Neuronal stem cell (in vitro differentiated cells): ENCODE measurements around the gene SLAMF8.

Experiments
- DNase-seq: peaks from one replicate; pipeline ENCODE4 v3.0.0-alpha.2; 2013; ENCODE audit warnings: low spot score
- H2AFZ ChIP-seq: one replicate; pipeline ENCODE4 v1.6.1; 2013; ENCODE audit warnings: mild to moderate bottlenecking, low read length, inconsistent platforms
- H2AK5ac ChIP-seq: 2 replicates; pipeline ENCODE4 v1.6.1; 2013; ENCODE audit warnings: low read depth, mild to moderate bottlenecking, inconsistent platforms, low read length, moderate library complexity, mixed read lengths
- H2BK120ac ChIP-seq: 2 replicates; pipeline ENCODE4 v1.6.1; 2013; ENCODE audit warnings: low read depth, mild to moderate bottlenecking, inconsistent platforms, low read length, moderate library complexity, mixed read lengths
- H2BK12ac ChIP-seq: one replicate; pipeline ENCODE4 v1.6.1; 2013; ENCODE audit warnings: low read length, inconsistent platforms
- H2BK15ac ChIP-seq: 2 replicates; pipeline ENCODE4 v1.6.1; 2013; ENCODE audit warnings: mild to moderate bottlenecking, low read length, inconsistent platforms, mixed read lengths
- H2BK5ac ChIP-seq: one replicate; pipeline ENCODE4 v1.6.1; 2013; ENCODE audit warnings: inconsistent platforms, mild to moderate bottlenecking, low read length, moderate library complexity
- H3K14ac ChIP-seq: one replicate; pipeline ENCODE4 v1.6.1; 2013; ENCODE audit warnings: low read length, inconsistent platforms
- H3K18ac ChIP-seq: 2 replicates; pipeline ENCODE4 v1.6.1; 2013; ENCODE audit warnings: low read length, inconsistent platforms
- H3K23ac ChIP-seq: 2 replicates; pipeline ENCODE4 v1.6.1; 2013; ENCODE audit warnings: low read depth, mild to moderate bottlenecking, mixed read lengths, low read length, inconsistent platforms; ENCODE audit not compliant: poor library complexity
- H3K27ac ChIP-seq: replicated peaks from 3 replicates; pipeline ENCODE4 v1.5.1; 2013; ENCODE audit warnings: low read length, inconsistent platforms
- H3K27me3 ChIP-seq, 3 experiments: 2 replicates each; pipeline ENCODE4 v1.6.1; 2013; ENCODE audit warnings: low read length in 3 of 3, mild to moderate bottlenecking in 2 of 3, inconsistent platforms in 1 of 3, low read depth in 1 of 3, mixed read lengths in 1 of 3, moderate library complexity in 1 of 3; ENCODE audit not compliant: control insufficient read depth in 3 of 3, insufficient read depth in 3 of 3
- H3K36me3 ChIP-seq, 2 donors: replicated peaks in 1 of 2; 2 replicates each; pipeline ENCODE4 v1.6.1; 2013; ENCODE audit warnings: low read length in 2 of 2; ENCODE audit not compliant: control insufficient read depth in 2 of 2, insufficient read depth in 2 of 2
- H3K4ac ChIP-seq: 2 replicates; pipeline ENCODE4 v1.6.1; 2013; ENCODE audit warnings: inconsistent platforms, mild to moderate bottlenecking, low read length, moderate library complexity
- H3K4me1 ChIP-seq, 2 donors: 1 replicate in 1 of 2; 2 replicates in 1 of 2; pipeline ENCODE4 v1.6.1; 2013; ENCODE audit warnings: low read length in 2 of 2, low read depth in 1 of 2; ENCODE audit not compliant: control insufficient read depth in 2 of 2, insufficient read depth in 1 of 2
- H3K4me2 ChIP-seq: one replicate; pipeline ENCODE4 v1.6.1; 2013; ENCODE audit warnings: mild to moderate bottlenecking, low read length, inconsistent platforms; ENCODE audit not compliant: insufficient read depth, poor library complexity, severe bottlenecking
- H3K4me3 ChIP-seq, 2 donors: 2 replicates each; pipeline ENCODE4 v1.5.1; 2013; ENCODE audit warnings: low read length in 2 of 2, mild to moderate bottlenecking in 2 of 2, inconsistent platforms in 1 of 2, moderate library complexity in 1 of 2
- H3K79me1 ChIP-seq: one replicate; pipeline ENCODE4 v1.6.1; 2013; ENCODE audit warnings: low read depth, mild to moderate bottlenecking, inconsistent platforms, low read length, moderate library complexity
- H3K9ac ChIP-seq: one replicate; pipeline ENCODE4 v1.6.1; 2013; ENCODE audit warnings: mild to moderate bottlenecking, low read depth, low read length, inconsistent platforms; ENCODE audit not compliant: poor library complexity
- H3K9me3 ChIP-seq, 2 donors: replicated peaks in 1 of 2; 2 replicates each; pipeline versions ENCODE3 to v1.6.1; 2013; ENCODE audit warnings: low read length in 2 of 2, mild to moderate bottlenecking in 2 of 2, inconsistent platforms in 1 of 2, low read depth in 1 of 2, mixed read lengths in 1 of 2, moderate library complexity in 1 of 2; ENCODE audit not compliant: control insufficient read depth in 2 of 2, insufficient read depth in 1 of 2
- H4K8ac ChIP-seq: one replicate; pipeline ENCODE4 v1.6.1; 2013; ENCODE audit warnings: low read depth, mild to moderate bottlenecking, inconsistent platforms, low read length, moderate library complexity
- H4K91ac ChIP-seq: one replicate; pipeline ENCODE4 v1.6.1; 2013; ENCODE audit warnings: low read length, low read depth, mild to moderate bottlenecking, inconsistent platforms; ENCODE audit not compliant: poor library complexity
- WGBS, 2 donors: extraction: QIAGEN DNeasy Blood & Tissue Kit; methylation state at CpG; one replicate each; pipeline ENCODE4 v1.1.7; 2013; ENCODE audit warnings: missing lambda C conversion rate in 2 of 2, mixed read lengths in 1 of 2; ENCODE audit not compliant: insufficient read length in 2 of 2, insufficient replicate concordance in 1 of 2; ENCODE audit errors: extremely low coverage in 2 of 2; 5-methylcytosine and 5-hydroxymethylcytosine counted together

Gene SLAMF8

DNA sequence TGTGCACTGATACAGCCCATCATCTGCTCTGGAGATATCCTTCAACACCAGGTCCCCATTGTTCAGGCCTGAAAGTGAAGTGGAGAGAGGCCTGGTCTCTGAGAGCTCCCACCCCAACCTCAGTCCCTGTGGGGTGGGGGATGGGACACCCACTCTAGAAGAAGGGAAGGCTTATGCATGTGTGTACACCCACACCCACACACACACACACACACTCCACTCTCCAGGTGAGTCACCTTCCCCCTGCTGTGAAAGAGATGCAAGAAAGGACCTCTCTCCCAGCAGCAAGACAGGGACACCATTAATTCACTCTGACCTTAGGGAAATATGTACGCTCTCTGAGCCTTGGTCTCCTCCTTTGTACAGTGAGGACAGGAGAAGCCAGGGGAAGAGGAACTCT is 29.9 kb downstream of the SLAMF8 start:
- Histone ChIP-seq H2AK5ac (no peak overlapping the region), H3K14ac (no peak overlapping the region), H2BK5ac (no peak overlapping the region), H2AFZ (no peak overlapping the region), H3K4me2 (no peak overlapping the region), H3K27ac (no peak overlapping the region), H4K8ac (no peak overlapping the region), H2BK15ac (no peak overlapping the region), H3K9ac (no peak overlapping the region), H2BK12ac (no peak overlapping the region), H3K23ac (no peak overlapping the region), H3K4ac (no peak overlapping the region), H3K9me3 (peaks cover 5% of the 10 kb centered on the region in 2 donors), H3K36me3 (no peaks in the 10 kb centered on the region), H3K4me1 (peaks cover 0 to 4% of the 10 kb centered on the region in 2 donors), H3K79me1 (no peaks in the 10 kb centered on the region), H2BK120ac (no peak overlapping the region), H4K91ac (no peak overlapping the region), H3K4me3 (no peak overlapping the region), H3K27me3 (peaks cover 7 to 87% (median 40%) of the 10 kb centered on the region in 3 experiments), H3K18ac (no peak overlapping the region)
- WGBS, 2 donors: no CpG with 5 or more reads among the region's 1 CpG
- DNase-seq: no peak

DNA sequence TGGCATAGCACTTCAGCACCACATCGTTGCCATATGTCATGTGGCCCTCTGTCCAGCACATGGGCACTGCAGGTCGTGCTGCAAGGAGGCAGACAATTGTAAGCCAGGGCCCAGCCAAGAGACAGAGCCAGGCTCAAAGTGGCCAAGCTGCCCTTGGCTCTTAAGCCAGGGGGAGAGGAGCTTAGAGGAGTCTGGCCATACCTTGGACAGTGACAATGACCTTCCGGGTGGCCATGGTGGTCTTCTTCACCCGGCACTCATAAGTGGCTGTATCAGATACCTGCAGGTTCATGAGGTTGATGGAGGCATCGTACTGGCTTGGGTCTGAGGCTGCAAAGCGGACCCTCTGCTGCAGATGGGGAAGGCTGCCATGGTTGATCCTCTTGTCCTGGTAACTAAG is 31.2 kb downstream of the SLAMF8 start:
- H2BK5ac ChIP-seq: no peak overlapping the region
- peaks cover 0 to 4% of the 10 kb centered on the region in 2 donors for H3K4me1 ChIP-seq
- no peak overlapping the region for H2AFZ ChIP-seq
- H3K36me3 ChIP-seq: no peaks in the 10 kb centered on the region
- no peak overlapping the region for H3K23ac ChIP-seq
- DNase-seq: no peak
- H2BK120ac ChIP-seq: no peak overlapping the region
- H3K79me1 ChIP-seq: no peaks in the 10 kb centered on the region
- peaks cover 5% of the 10 kb centered on the region in 2 donors for H3K9me3 ChIP-seq
- no peak overlapping the region for H3K9ac ChIP-seq
- no peak overlapping the region for H4K91ac ChIP-seq
- H3K27ac ChIP-seq: no peak overlapping the region
- H3K27me3 ChIP-seq: peaks cover 7 to 85% (median 40%) of the 10 kb centered on the region in 3 experiments
- H2BK15ac ChIP-seq: no peak overlapping the region
- no CpG with 5 or more reads among the region's 6 CpGs for WGBS, 2 donors
- H3K4ac ChIP-seq: no peak overlapping the region
- H3K4me3 ChIP-seq: no peak overlapping the region
- no peak overlapping the region for H3K4me2 ChIP-seq
- H2AK5ac ChIP-seq: no peak overlapping the region
- no peak overlapping the region for H2BK12ac ChIP-seq
- H3K14ac ChIP-seq: no peak overlapping the region
- no peak overlapping the region for H3K18ac ChIP-seq
- H4K8ac ChIP-seq: no peak overlapping the region

DNA sequence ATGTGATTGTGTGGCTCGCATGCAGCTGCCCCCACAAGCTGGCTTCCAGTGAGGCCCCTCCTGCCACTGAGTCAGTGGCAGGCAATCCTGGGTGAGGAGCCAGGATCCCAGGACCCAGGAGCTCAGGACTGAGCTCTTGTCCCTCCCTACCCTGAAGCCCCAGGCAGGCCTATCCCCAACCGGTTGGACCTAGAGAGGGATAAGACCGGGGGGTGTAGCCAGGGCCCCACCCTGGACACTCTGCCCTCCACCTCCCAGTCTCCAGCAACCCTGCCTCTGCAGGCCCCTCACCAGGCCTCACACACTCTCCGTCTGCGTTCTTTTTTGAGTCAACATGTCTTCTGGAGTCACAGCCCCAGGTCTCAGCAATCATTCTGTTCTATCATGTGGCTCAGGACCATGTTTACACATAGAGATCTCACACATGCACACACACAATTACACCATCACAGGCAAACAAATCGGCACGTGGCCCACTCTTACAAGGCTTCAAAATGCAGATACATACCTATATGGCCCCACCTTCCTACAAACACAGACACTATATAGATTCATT is 33.2 kb downstream of the SLAMF8 start:
- Histone ChIP-seq H3K4me1 (no peaks in the 10 kb centered on the region), H2BK12ac (no peak overlapping the region), H3K9ac (no peak overlapping the region), H3K4ac (no peak overlapping the region), H4K91ac (no peak overlapping the region), H2BK5ac (no peak overlapping the region), H2BK120ac (no peak overlapping the region), H3K27ac (no peak overlapping the region), H3K79me1 (no peaks in the 10 kb centered on the region), H4K8ac (no peak overlapping the region), H3K9me3 (peaks cover 5% of the 10 kb centered on the region in 2 donors), H3K18ac (no peak overlapping the region), H3K23ac (no peak overlapping the region), H3K36me3 (no peaks in the 10 kb centered on the region), H3K4me2 (no peak overlapping the region), H3K27me3 (peaks cover 4 to 65% (median 25%) of the 10 kb centered on the region in 3 experiments), H3K14ac (peak overlapping the region; percentile 21), H2AK5ac (no peak overlapping the region), H2BK15ac (no peak overlapping the region), H2AFZ (no peak overlapping the region), H3K4me3 (no peak overlapping the region)
- WGBS, 2 donors: no CpG with 5 or more reads among the region's 7 CpGs
- DNase-seq: no peak

GRCh38 chr1:159860456-159860855 is 33.8 kb downstream of the SLAMF8 start:
- no peak overlapping the region for H2BK5ac ChIP-seq
- H3K4ac ChIP-seq: no peak overlapping the region
- H3K23ac ChIP-seq: no peak overlapping the region
- no peak overlapping the region for H4K8ac ChIP-seq
- no peak overlapping the region for H2BK12ac ChIP-seq
- no peak overlapping the region for H4K91ac ChIP-seq
- no peak overlapping the region for H3K4me3 ChIP-seq
- H2BK15ac ChIP-seq: no peak overlapping the region
- H3K27me3 ChIP-seq: peaks cover 1 to 64% (median 19%) of the 10 kb centered on the region in 3 experiments
- no peak overlapping the region for H2AK5ac ChIP-seq
- H3K14ac ChIP-seq: no peak overlapping the region
- H2AFZ ChIP-seq: no peak overlapping the region
- no peak overlapping the region for H3K18ac ChIP-seq
- no peaks in the 10 kb centered on the region for H3K36me3 ChIP-seq
- H3K9me3 ChIP-seq: peaks cover under 1 to 2% of the 10 kb centered on the region in 2 donors
- H3K27ac ChIP-seq: no peak overlapping the region
- no peak overlapping the region for H3K4me2 ChIP-seq
- H3K9ac ChIP-seq: no peak overlapping the region
- H3K4me1 ChIP-seq: no peaks in the 10 kb centered on the region
- no peak overlapping the region for H2BK120ac ChIP-seq
- WGBS, 2 donors: no CpG with 5 or more reads among the region's 3 CpGs
- no peak for DNase-seq
- no peaks in the 10 kb centered on the region for H3K79me1 ChIP-seq
